Type B pancreatic cell (in vitro differentiated cells): Measurements from ENCODE around the gene RTN4R. TPM values are rescaled to one million over a fixed set of nuclear protein-coding genes. Genes with fewer than 3 reads are reported as not detected.

Experiments used
- DNase-seq: peaks from one replicate; pipeline ENCODE4 v3.0.0; 2021; ENCODE audit warnings: mixed read lengths; ENCODE audit not compliant: unreplicated experiment; ENCODE audit errors: extremely low spot score
- H3K27ac Mint-ChIP-seq: 2 replicates; pipeline ENCODE4 v1.8.0; 2021; ENCODE audit warnings: mild to moderate bottlenecking, mixed read lengths
- H3K27me3 Mint-ChIP-seq: 2 replicates; pipeline ENCODE4 v1.8.0; 2021; ENCODE audit warnings: mixed read lengths
- H3K36me3 Mint-ChIP-seq: 2 replicates; pipeline ENCODE4 v1.8.0; 2021; ENCODE audit warnings: mixed read lengths
- H3K4me1 Mint-ChIP-seq: one replicate; pipeline ENCODE4 v1.8.0; 2021; ENCODE audit warnings: mixed read lengths; ENCODE audit not compliant: unreplicated experiment
- H3K4me3 Mint-ChIP-seq: 2 replicates; pipeline ENCODE4 v1.8.0; 2021; ENCODE audit warnings: mild to moderate bottlenecking, mixed read lengths
- H3K9me3 Mint-ChIP-seq: 2 replicates; pipeline ENCODE4 v1.8.0; 2021; ENCODE audit warnings: mixed read lengths
- total RNA-seq: library from RNA; stranded (reverse); gene quantifications from 2 replicates; pipeline ENCODE4 v1.2.1, GENCODE V29; 2021; ENCODE audit warnings: low replicate concordance
- TF ChIP-seq, protein P1 (sequence below): fragments of 200-600 bp; sonication (generic); conservative IDR thresholded peaks from 2 replicates; pipeline ENCODE4 v1.5.0; 2021; ENCODE audit warnings: antibody characterized with exemption, mild to moderate bottlenecking

The RTN4R gene
- total RNA-seq, 1 donor from 2014 or later = 9.0 TPM

DNA sequence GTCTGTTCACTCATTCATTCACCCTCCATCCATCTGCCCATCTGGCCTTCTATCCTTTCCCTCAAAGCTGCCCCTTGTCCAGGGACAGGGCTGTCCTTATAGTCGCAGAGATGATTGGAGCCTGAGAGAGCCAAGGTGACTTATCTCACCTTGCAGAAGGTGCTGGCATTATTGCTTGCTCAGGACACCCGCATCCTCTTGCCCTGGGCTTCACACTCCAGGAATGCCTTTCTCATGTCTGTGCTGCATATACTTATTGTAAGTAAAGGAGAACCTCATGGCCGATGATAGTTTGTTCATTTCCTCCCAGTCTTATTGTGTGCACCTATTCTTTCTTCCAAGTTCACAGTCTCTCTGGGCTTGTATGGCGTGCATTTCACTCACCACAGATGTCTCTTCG is 68.2 kb downstream of the RTN4R start:
- DNase-seq = no peak
- no peaks in the 10 kb centered on the region for H3K9me3 Mint-ChIP-seq
- no peaks in the 10 kb centered on the region for H3K36me3 Mint-ChIP-seq
- H3K4me3 Mint-ChIP-seq = no peak overlapping the region
- no peak overlapping the region for H3K27ac Mint-ChIP-seq
- TF ChIP-seq, protein P1, sequence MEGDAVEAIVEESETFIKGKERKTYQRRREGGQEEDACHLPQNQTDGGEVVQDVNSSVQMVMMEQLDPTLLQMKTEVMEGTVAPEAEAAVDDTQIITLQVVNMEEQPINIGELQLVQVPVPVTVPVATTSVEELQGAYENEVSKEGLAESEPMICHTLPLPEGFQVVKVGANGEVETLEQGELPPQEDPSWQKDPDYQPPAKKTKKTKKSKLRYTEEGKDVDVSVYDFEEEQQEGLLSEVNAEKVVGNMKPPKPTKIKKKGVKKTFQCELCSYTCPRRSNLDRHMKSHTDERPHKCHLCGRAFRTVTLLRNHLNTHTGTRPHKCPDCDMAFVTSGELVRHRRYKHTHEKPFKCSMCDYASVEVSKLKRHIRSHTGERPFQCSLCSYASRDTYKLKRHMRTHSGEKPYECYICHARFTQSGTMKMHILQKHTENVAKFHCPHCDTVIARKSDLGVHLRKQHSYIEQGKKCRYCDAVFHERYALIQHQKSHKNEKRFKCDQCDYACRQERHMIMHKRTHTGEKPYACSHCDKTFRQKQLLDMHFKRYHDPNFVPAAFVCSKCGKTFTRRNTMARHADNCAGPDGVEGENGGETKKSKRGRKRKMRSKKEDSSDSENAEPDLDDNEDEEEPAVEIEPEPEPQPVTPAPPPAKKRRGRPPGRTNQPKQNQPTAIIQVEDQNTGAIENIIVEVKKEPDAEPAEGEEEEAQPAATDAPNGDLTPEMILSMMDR = no peak
- peaks cover 3% of the 10 kb centered on the region for H3K27me3 Mint-ChIP-seq
- H3K4me1 Mint-ChIP-seq = peaks cover 26% of the 10 kb centered on the region

DNA sequence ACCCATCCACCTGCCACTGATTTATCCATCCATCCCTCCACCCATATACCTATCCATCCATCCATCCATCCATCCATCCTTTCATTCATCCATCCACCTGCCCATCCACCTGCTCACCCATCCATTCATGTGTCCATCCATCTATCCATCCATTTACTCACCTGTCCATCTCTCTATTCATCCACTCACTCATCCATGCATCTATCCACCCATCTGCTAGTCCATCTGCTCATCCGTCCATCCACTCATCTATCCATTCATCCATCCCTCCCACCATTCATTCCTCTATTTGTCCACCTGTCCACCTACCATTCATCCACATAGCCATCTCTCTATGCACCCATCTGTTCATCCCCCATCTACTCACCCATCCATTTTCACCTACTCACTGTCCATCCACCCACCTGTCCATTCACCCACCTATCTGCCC is 68.7 kb downstream of the RTN4R start:
- DNase-seq = no peak
- no peaks in the 10 kb centered on the region for H3K9me3 Mint-ChIP-seq
- peaks cover 3% of the 10 kb centered on the region for H3K27me3 Mint-ChIP-seq
- H3K4me3 Mint-ChIP-seq = no peak overlapping the region
- TF ChIP-seq, protein P1 = no peak
- no peaks in the 10 kb centered on the region for H3K36me3 Mint-ChIP-seq
- H3K27ac Mint-ChIP-seq = no peak overlapping the region
- peaks cover 21% of the 10 kb centered on the region for H3K4me1 Mint-ChIP-seq

DNA sequence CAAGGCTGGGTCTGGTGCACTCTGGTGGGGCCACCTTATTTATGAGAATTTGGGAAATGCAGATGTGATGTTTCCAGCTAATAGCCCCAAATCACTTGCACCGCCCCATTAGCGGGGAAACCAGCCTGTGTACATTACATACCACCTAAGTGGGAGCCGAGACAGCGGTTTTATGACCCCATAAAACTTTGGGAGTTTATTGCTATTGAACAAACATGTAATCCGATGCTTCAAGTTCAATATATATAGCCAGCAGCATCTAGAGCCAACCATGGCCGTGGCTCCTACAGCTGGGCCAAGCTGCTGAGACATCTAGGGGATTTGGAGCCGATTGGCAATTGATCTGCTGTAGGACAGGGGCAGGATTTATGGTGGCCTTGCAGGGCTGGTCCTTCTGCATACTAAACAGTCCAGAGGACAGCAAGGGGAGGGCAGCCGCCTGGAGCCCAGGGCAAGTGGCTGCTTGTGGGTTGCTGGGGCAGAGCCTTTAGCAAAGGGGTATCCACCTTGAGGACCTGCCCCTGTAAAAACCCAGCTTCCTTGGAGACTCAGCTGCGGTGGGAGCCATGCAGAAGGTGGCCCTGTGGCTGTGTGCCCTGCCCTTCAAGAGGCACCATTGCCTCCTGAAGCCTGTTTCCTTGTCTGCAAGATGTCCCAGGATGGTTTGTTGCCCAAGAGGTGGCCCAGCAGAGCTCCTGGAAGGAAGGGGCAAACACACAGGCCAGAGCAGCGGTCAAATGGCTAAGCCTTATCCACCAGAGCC is 69.4 kb downstream of the RTN4R start:
- Mint-ChIP-seq H3K27me3 (peaks cover 3% of the 10 kb centered on the region), H3K9me3 (no peaks in the 10 kb centered on the region), H3K36me3 (no peaks in the 10 kb centered on the region), H3K4me1 (peaks cover 21% of the 10 kb centered on the region), H3K27ac (no peak overlapping the region), H3K4me3 (no peak overlapping the region)
- TF ChIP-seq, protein P1 = no peak
- DNase-seq = no peak

DNA sequence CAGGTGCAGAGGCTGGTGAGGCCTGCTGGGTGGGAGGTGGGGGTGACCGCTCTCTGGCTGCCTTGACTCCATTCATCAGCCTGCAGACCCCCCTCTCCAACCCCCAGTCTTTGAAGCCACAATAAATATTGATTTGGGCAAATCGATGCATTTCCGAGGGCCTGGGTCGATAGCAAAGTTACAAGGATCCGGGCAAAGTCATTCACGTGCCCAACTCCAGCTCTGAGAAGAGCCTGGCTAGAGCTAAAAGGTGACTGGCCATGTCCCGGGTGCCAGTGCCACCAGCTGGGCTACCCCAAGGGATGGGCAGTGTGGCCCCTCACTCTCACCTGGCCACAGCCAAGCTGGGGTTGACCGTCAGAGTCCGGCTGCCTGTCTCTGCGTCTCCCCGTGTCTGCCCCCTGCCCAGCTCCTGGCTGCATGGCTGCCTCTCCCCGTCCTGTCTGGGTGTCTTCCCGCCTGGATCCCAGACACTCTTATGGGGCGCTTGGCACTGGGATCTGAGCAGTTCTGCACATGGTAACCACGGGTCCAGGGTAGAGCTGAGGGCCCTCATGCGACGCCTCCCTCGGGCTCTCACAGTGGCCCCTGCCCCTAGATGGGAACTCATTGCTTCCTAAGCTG is 70.6 kb downstream of the RTN4R start:
- Mint-ChIP-seq H3K27me3 (peaks cover 3% of the 10 kb centered on the region), H3K4me3 (no peak overlapping the region), H3K36me3 (no peaks in the 10 kb centered on the region), H3K4me1 (peaks cover 10% of the 10 kb centered on the region), H3K27ac (no peak overlapping the region), H3K9me3 (no peaks in the 10 kb centered on the region)
- TF ChIP-seq, protein P1 = no peak
- no peak for DNase-seq

GRCh38 chr22:20196094-20196842 is 71.8 kb downstream of the RTN4R start:
- H3K9me3 Mint-ChIP-seq = no peaks in the 10 kb centered on the region
- peaks cover 3% of the 10 kb centered on the region for H3K27me3 Mint-ChIP-seq
- H3K36me3 Mint-ChIP-seq = no peaks in the 10 kb centered on the region
- TF ChIP-seq, protein P1 = no peak
- H3K4me1 Mint-ChIP-seq = peaks cover 10% of the 10 kb centered on the region
- H3K4me3 Mint-ChIP-seq = no peak overlapping the region
- no peak overlapping the region for H3K27ac Mint-ChIP-seq
- DNase-seq = no peak
